ENCODE results near the gene RAB23. TPM values are rescaled to one million over a fixed set of nuclear protein-coding genes. Genes with fewer than 3 reads are reported as not detected.

The RAB23 gene
- total and polyA plus RNA-seq, 2 of the 8 experiments (the other 6 are each of a cell fraction or from before 2014, with no cell fraction given) = 6.5 to 17.2 TPM

- Histone ChIP-seq H3K9me3 (ENCODE audit: insufficient read depth in 2 of 2, low read depth in 1 of 2, low read length in 1 of 2) (no peaks in the 10 kb centered on the region), H3K23me2 (ENCODE audit: low read depth, low read length) (no peaks in the 10 kb centered on the region; the same call in 1 of the 2 replicates), H2BK15ac (ENCODE audit: low read length) (no peak overlapping the region), H4K91ac (replicated peaks; ENCODE audit: insufficient read length, low read length) (no peak overlapping the region), H3K4me3 (ENCODE audit: extremely low read depth in 1 of 4, insufficient read depth in 2 of 4, low read depth in 3 of 4, low read length in 4 of 4) (no peak overlapping the region), H3K27ac (ENCODE audit: low read depth, low read length) (no peak overlapping the region), H2BK12ac (ENCODE audit: low read depth, low read length) (no peak overlapping the region), H3K79me2 (ENCODE audit: control insufficient read depth in 1 of 2, insufficient read depth in 2 of 2, low read length in 2 of 2) (no peaks in the 10 kb centered on the region), H2BK120ac (replicated peaks; ENCODE audit: low read depth, low read length) (no peak overlapping the region), H3K4me2 (ENCODE audit: insufficient read depth in 1 of 2, low read depth in 2 of 2, low read length in 2 of 2) (no peak overlapping the region), H3K4me1 (replicated peaks in 1 of 4; ENCODE audit: control insufficient read depth in 3 of 4, insufficient read depth in 4 of 4, low read length in 3 of 4) (no peaks in the 10 kb centered on the region), H2BK5ac (ENCODE audit: low read depth, low read length) (no peak overlapping the region), H3K79me1 (ENCODE audit: low read depth, low read length) (no peaks in the 10 kb centered on the region), H3K4ac (replicated peaks; ENCODE audit: insufficient read length, low read depth, low read length) (no peak overlapping the region), H2AFZ (ENCODE audit: low read length) (peak overlapping the region; percentile 48), H2AK5ac (ENCODE audit: low read depth, low read length) (no peak overlapping the region), H4K20me1 (replicated peaks in 1 of 2; ENCODE audit: control insufficient read depth in 1 of 2, insufficient read depth in 2 of 2, low read length in 2 of 2) (no peaks in the 10 kb centered on the region), H3K36me3 (ENCODE audit: control insufficient read depth in 2 of 4, insufficient read depth in 4 of 4, low read length in 3 of 4) (no peaks in the 10 kb centered on the region), H3K23ac (ENCODE audit: insufficient read length) (no peak overlapping the region), H4K5ac (ENCODE audit: insufficient read length, low read depth, low read length) (no peak overlapping the region), H3K56ac (replicated peaks; ENCODE audit: insufficient read length, low read depth, low read length) (no peak overlapping the region), H3K18ac (ENCODE audit: extremely low read depth, low read length) (no peak overlapping the region), H3K14ac (ENCODE audit: insufficient read length) (no peak overlapping the region), H2BK20ac (ENCODE audit: low read length) (no peak overlapping the region), H3K9ac (replicated peaks in 1 of 4; ENCODE audit: extremely low read depth in 1 of 4, low read depth in 3 of 4, low read length in 3 of 4) (no peak overlapping the region), H3K27me3 (replicated peaks in 1 of 4; ENCODE audit: control insufficient read depth in 3 of 4, extremely low read depth in 1 of 4, insufficient read depth in 3 of 4, low read length in 3 of 4) (no peaks in the 10 kb centered on the region), H4K8ac (ENCODE audit: extremely low read depth, insufficient read depth, low read length) (no peak overlapping the region)
- ChIA-PET CTCF (ENCODE audit: partially characterized antibody) (interaction anchor here (1.1 kb wide), 1 partner anchor 28 kb away, joined by 3 read pairs; no protein-coding TSS in a partner anchor), POLR2A (ENCODE audit: partially characterized antibody) (interaction anchor here (1.2 kb wide), 1 partner anchor 64 kb away, joined by 3 read pairs; no protein-coding TSS in a partner anchor)
- 83% methylated on average over 10 of the region's 10 CpGs; no CpG with 5 or more reads in 1 of the 2 experiments for WGBS, 2 experiments (ENCODE audit: extremely low coverage in 1 of 2, insufficient coverage in 1 of 2, insufficient read length in 1 of 2, insufficient replicate concordance in 2 of 2, low coverage in 1 of 2, low lambda C conversion rate in 2 of 2, missing lambda C conversion rate in 1 of 2)
- TF ChIP-seq CHD2 (IDR thresholded peaks at IDR 0.05; ENCODE audit: low read length) (no peak), MAX (IDR thresholded peaks at IDR 0.05) (no peak), TCF12 (IDR thresholded peaks at IDR 0.05; ENCODE audit: low read depth, low read length) (no peak), EZH2 (IDR thresholded peaks at IDR 0.05; ENCODE audit: low read depth, low read length, severe bottlenecking) (no peak), TAF7 (optimal IDR thresholded peaks at IDR 0.05; ENCODE audit: borderline replicate concordance, low read depth, low read length) (no peak), NANOG (IDR thresholded peaks at IDR 0.05; ENCODE audit: insufficient read depth, low read depth, low read length, poor library complexity, severe bottlenecking) (no peak), TAF1 (IDR thresholded peaks at IDR 0.05; ENCODE audit: low read depth, low read length) (no peak), ATF2 (IDR thresholded peaks at IDR 0.05; ENCODE audit: low read length) (no peak), RBBP5 (IDR thresholded peaks at IDR 0.05; ENCODE audit: borderline replicate concordance, low read depth, low read length) (no peak), BACH1 (IDR thresholded peaks at IDR 0.05; ENCODE audit: low read length) (no peak), BCL11A (IDR thresholded peaks at IDR 0.05; ENCODE audit: low read depth in 2 of 2, low read length in 2 of 2) (no peak)
- DNase-seq (ENCODE audit: low read depth in 1 of 2, low spot score in 2 of 2) (no peak), FAIRE-seq (no peak)
These were observed 35.9 kb upstream of the RAB23 start for GRCh38 chr6:57257911-57258541.
